Measurements from ENCODE around the gene GPRC5D.

Gene GPRC5D

DNA sequence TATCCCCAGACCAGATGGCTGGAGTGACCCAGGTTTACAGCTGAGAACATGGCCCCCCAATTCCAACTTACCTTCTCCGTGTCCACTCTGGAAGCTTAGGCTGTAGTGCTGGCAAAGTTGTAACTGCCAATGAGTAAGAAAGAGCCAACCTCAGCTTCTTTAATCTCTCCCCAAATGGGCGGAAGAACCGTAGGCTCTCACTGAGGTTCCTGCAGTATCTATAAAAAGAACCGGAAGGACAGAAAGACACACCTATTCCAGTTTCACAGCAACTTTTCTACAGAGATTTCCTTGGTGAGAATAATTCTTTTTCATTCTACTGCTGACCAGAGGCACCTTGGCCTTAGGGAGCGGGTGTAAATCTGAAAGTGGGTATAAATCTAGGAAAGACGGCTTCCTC lies at the start of gene GPRC5D:
Gene GPRC5D (minus strand): TSS at position 135 of the 400 bp plus-strand sequence. CDS start 1,786 bp downstream, outside the sequence.
- Histone ChIP-seq H3K27ac (no peak within 1 kb of the TSS), H3K4me2 (no peak within 1 kb of the TSS), H4K20me1 (ENCODE audit: insufficient read depth) (no peaks in the 10 kb centered on the region), H3K36me3 (ENCODE audit: insufficient read depth) (no peaks in the 10 kb centered on the region), H3K4me3 (IDR thresholded peaks at IDR 0.05; ENCODE audit: insufficient read depth, low read depth, low read length) (no peak within 1 kb of the TSS), H3K9ac (no peak within 1 kb of the TSS), H3K79me2 (ENCODE audit: insufficient read depth, low read depth) (no peaks in the 10 kb centered on the region), H3K4me1 (ENCODE audit: low read depth, poor library complexity, severe bottlenecking) (no peaks in the 10 kb centered on the region), H2AFZ (ENCODE audit: low read depth) (no peak within 1 kb of the TSS), H3K27me3 (ENCODE audit: insufficient read depth, low read depth) (no peaks in the 10 kb centered on the region)
- no peak for TF ChIP-seq CTCF (conservative IDR thresholded peaks at IDR 0.05; ENCODE audit: low read depth, low read length)

DNA sequence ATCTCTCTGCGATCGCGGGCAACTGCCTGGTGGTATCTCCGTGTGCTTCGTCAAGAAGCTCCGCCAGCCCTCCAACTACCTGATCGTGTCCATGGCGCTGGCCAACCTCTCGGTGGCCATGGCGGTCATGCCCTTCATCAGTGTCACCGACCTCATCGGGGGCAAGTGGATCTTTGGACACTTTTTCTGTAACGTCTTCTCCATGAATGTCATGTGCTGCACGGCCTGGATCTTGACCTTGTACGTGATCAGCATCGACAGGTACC lies 49.7 kb upstream of the GPRC5D start:
- H3K4me2 ChIP-seq: peak overlapping the region; percentile 49; the same call in 1 of the 2 replicates
- H3K27ac ChIP-seq: no peak overlapping the region
- peak overlapping the region; percentile 94 for H2AFZ ChIP-seq (ENCODE audit: low read depth)
- TF ChIP-seq CTCF (conservative IDR thresholded peaks at IDR 0.05; ENCODE audit: low read depth, low read length): no peak
- no peaks in the 10 kb centered on the region for H4K20me1 ChIP-seq (ENCODE audit: insufficient read depth)
- H3K27me3 ChIP-seq (ENCODE audit: insufficient read depth, low read depth): no peaks in the 10 kb centered on the region
- H3K79me2 ChIP-seq (ENCODE audit: insufficient read depth, low read depth): no peaks in the 10 kb centered on the region
- H3K36me3 ChIP-seq (ENCODE audit: insufficient read depth): no peaks in the 10 kb centered on the region
- no peak overlapping the region for H3K4me3 ChIP-seq (IDR thresholded peaks at IDR 0.05; ENCODE audit: insufficient read depth, low read depth, low read length)
- H3K9ac ChIP-seq: no peak overlapping the region; the same call in 1 of the 2 replicates
- no peaks in the 10 kb centered on the region for H3K4me1 ChIP-seq (ENCODE audit: low read depth, poor library complexity, severe bottlenecking)

DNA sequence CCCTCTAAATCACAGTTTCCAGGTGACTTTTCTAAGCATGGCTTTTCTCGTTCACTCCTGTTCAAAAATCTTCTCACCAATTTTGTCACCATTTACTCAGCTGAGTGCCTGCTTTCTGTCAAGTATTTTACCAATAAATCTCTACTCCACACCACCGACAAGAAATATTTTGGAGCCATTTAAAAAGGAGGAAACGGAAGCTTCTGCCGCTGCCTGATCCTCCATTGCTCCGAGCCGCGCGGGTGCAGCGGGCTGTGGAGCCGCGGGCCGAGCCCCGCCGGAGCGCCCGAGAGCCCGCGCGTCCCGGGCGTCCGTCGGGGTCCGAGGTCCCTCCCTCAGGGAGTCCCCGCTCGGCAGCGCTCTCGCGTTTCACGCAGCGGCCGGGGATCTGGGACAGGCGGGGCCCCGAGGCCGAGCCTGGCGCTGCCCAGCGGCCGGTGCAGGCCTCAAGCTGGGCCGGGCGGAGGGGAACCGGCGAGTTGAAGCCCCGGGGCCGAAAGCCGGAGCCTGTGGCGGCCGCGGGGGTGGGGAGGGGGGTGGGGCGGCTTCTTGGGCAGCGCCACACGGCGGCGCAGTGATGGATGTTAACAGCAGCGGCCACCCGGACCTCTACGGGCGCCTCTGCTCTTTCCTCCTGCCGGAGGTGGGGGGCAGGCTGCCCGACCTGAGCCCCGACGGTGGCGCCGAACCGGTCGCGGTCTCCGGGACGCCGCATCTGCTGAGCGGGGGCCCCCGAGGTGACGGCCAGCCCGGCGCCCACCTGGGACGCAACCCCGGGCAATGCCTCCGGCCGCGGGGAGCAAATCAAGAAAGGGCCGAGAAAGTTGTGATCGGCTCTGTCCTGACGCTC lies 49.2 kb upstream of the GPRC5D start:
- H4K20me1 ChIP-seq (ENCODE audit: insufficient read depth): no peaks in the 10 kb centered on the region
- H3K4me2 ChIP-seq: peak overlapping the region; percentile 89
- H2AFZ ChIP-seq (ENCODE audit: low read depth): peak overlapping the region; percentile 94
- TF ChIP-seq CTCF (conservative IDR thresholded peaks at IDR 0.05; ENCODE audit: low read depth, low read length): no peak
- H3K27me3 ChIP-seq (ENCODE audit: insufficient read depth, low read depth): no peaks in the 10 kb centered on the region
- peak overlapping the region; percentile 59 for H3K27ac ChIP-seq
- H3K79me2 ChIP-seq (ENCODE audit: insufficient read depth, low read depth): no peaks in the 10 kb centered on the region
- H3K36me3 ChIP-seq (ENCODE audit: insufficient read depth): no peaks in the 10 kb centered on the region
- peak overlapping the region; percentile 68; the same call in 1 of the 2 replicates for H3K9ac ChIP-seq
- H3K4me1 ChIP-seq (ENCODE audit: low read depth, poor library complexity, severe bottlenecking): no peaks in the 10 kb centered on the region
- H3K4me3 ChIP-seq (IDR thresholded peaks at IDR 0.05; ENCODE audit: insufficient read depth, low read depth, low read length): no peak overlapping the region

DNA sequence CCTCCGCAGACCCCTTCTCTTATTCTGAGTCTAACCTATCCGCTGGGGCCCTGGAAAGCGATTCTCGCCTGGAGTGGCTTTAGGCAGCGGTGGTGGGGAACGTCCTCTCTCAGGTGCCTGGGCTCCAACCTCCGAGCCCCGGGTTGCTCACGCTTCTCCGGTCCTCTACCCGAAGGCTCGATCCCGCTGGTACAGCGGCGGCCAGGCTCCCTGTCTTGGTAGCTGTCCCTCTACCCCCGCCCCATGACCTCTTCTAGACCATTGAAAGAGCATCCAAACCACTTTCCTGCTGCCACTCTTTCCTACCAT lies 48.6 kb upstream of the GPRC5D start:
- H3K4me1 ChIP-seq (ENCODE audit: low read depth, poor library complexity, severe bottlenecking): no peaks in the 10 kb centered on the region
- H4K20me1 ChIP-seq (ENCODE audit: insufficient read depth): no peaks in the 10 kb centered on the region
- H3K27ac ChIP-seq: peak overlapping the region; percentile 59
- H3K27me3 ChIP-seq (ENCODE audit: insufficient read depth, low read depth): no peaks in the 10 kb centered on the region
- H3K36me3 ChIP-seq (ENCODE audit: insufficient read depth): no peaks in the 10 kb centered on the region
- H3K79me2 ChIP-seq (ENCODE audit: insufficient read depth, low read depth): no peaks in the 10 kb centered on the region
- peak overlapping the region; percentile 68; the same call in 1 of the 2 replicates for H3K9ac ChIP-seq
- H2AFZ ChIP-seq (ENCODE audit: low read depth): peak overlapping the region; percentile 94
- no peak for TF ChIP-seq CTCF (conservative IDR thresholded peaks at IDR 0.05; ENCODE audit: low read depth, low read length)
- H3K4me3 ChIP-seq (IDR thresholded peaks at IDR 0.05; ENCODE audit: insufficient read depth, low read depth, low read length): no peak overlapping the region
- peak overlapping the region; percentile 89 for H3K4me2 ChIP-seq

Data from KMS-11 (cell line).